Erythroblast (primary cell): ENCODE data around the gene CAMK1G.
A peak's percentile ranks its signal among the peaks of the same experiment; 100 is the strongest.

Experiments used
- DNase-seq, 2 experiments: peaks; one replicate each; lab custom pipeline; 2025; lab: John Stamatoyannopoulos, UW
- GATA1 ChIP-seq: IDR thresholded peaks from 2 replicates; pipeline ENCODE4 v1.6.1; 2011; ENCODE audit warnings: low read depth, mild to moderate bottlenecking, control low read depth, low read length, moderate library complexity
- POLR2A ChIP-seq: IDR thresholded peaks from 2 replicates; pipeline ENCODE4 v1.6.1; 2011; ENCODE audit warnings: mild to moderate bottlenecking, low read length

The CAMK1G gene

GRCh38 chr1:209595599-209596285 lies 12.2 kb downstream of the CAMK1G start:
- DNase-seq, result no peak
- TF ChIP-seq GATA1, result no peak
- no peak for TF ChIP-seq POLR2A

GRCh38 chr1:209597499-209597898 lies 14.0 kb downstream of the CAMK1G start:
- TF ChIP-seq POLR2A, result no peak
- no peak for TF ChIP-seq GATA1
- no peak for DNase-seq

GRCh38 chr1:209598227-209598626 lies 14.7 kb downstream of the CAMK1G start:
- TF ChIP-seq POLR2A (no peak), GATA1 (no peak)
- no peak for DNase-seq

- no peak for DNase-seq
Measured at GRCh38 chr1:209600541-209600940, 17.0 kb downstream of the CAMK1G start.

GRCh38 chr1:209601809-209602657 lies 18.5 kb downstream of the CAMK1G start:
- peak; percentile 54 to 65 for DNase-seq
- no peak for TF ChIP-seq GATA1

More at GRCh38 chr1:209600541-209600940, 17.0 kb downstream of the CAMK1G start:
- TF ChIP-seq POLR2A, result no peak
- no peak for TF ChIP-seq GATA1

- TF ChIP-seq GATA1, result no peak
- DNase-seq, result no peak
Measured at GRCh38 chr1:209603877-209604276, 20.4 kb downstream of the CAMK1G start.

GRCh38 chr1:209607102-209607794 lies 23.7 kb downstream of the CAMK1G start:
- DNase-seq, result no peak
- no peak for TF ChIP-seq GATA1
- no peak for TF ChIP-seq POLR2A

- no peak for DNase-seq
- no peak for TF ChIP-seq GATA1
- no peak for TF ChIP-seq POLR2A
Measured at GRCh38 chr1:209607795-209608178, 24.3 kb downstream of the CAMK1G start.

GRCh38 chr1:209609041-209609790 lies 25.7 kb downstream of the CAMK1G start:
- no peak for DNase-seq
- TF ChIP-seq GATA1 (no peak), POLR2A (no peak)

GRCh38 chr1:209609791-209610630 lies 26.5 kb downstream of the CAMK1G start:
- no peak for TF ChIP-seq GATA1
- TF ChIP-seq POLR2A, result no peak
- no peak for DNase-seq

GRCh38 chr1:209610631-209610905 lies 27.1 kb downstream of the CAMK1G start:
- no peak for DNase-seq
- TF ChIP-seq GATA1, result no peak
- TF ChIP-seq POLR2A, result no peak

- TF ChIP-seq GATA1, result no peak
- no peak for TF ChIP-seq POLR2A
- no peak for DNase-seq
Measured at GRCh38 chr1:209611771-209612570, 28.5 kb downstream of the CAMK1G start.

- DNase-seq, result no peak
- TF ChIP-seq GATA1, result no peak
- TF ChIP-seq POLR2A, result no peak
Measured at GRCh38 chr1:209612646-209613399, 29.3 kb downstream of the CAMK1G start.
